GM18870 (cell line): ENCODE results near the gene LRRC8C.
"Not testable (repeated sequence)": the region's sequence is repeated elsewhere in the genome, so short reads cannot be mapped to it uniquely, and the experiment has no call there.

Experiments
- ATAC-seq: cut with Tn5 transposase; IDR thresholded peaks from one replicate; pipeline ENCODE4 v1.9.1; 2021; ENCODE audit warnings: moderate library complexity; ENCODE audit not compliant: unreplicated experiment

Gene LRRC8C

DNA sequence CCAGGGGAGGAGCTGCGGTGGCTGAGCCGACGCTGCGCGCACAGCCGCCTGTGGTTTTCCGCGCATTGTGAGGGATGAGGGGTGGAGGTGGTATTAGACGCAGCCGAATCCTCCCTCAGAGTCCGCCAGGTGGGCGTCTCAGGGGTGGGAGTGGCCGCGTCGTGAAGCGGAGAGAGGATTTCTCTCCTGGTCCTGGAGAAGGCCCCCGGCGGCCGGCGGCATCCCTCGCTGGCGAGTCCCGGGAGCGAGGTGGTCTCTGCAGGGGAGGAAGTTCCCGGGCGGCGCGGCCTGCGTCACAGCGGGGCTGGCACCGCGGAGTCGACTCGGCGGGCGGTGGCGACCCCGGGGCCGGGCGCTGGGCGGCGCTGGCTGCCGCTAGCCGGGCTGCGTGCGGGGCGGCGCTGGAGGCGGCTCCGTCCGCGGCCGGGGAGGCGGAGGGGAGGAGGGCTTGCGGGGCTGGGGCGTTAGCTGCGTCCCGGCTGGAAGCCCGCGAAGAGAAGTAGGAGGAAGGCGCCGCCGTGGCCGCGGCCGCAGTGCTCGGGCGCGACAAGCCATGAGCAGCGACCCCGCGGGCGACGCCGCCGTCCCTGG is at the start of gene LRRC8C:
LRRC8C (plus strand) TSS at position 464 of the 591 bp plus-strand sequence. CDS start 53,354 bp downstream, outside the sequence.
- peak; percentile 49 for ATAC-seq

- ATAC-seq, result no peak
Observed at GRCh38 chr1:89584211-89584610, 48.7 kb upstream of the LRRC8C start.

DNA sequence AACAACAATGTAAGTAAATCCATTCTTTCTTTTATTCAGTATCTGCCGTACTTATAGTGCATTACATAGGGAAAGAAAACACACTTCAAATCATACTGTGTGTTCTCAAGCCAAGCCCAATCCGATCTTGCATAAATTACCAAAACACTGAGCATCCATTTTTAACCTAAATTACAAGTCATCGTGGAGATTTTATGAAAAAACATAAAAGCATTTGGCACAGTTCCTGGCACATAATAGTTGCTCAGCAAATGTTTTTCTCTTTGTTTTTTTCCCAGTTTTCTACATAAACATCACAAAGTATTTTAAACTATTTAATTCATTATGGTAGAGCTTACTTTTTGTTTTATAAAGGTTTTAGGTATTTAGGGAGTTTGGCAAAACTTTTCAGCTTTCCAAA is 48.1 kb upstream of the LRRC8C start:
- ATAC-seq, result no peak

GRCh38 chr1:89587729-89588161 is 45.2 kb upstream of the LRRC8C start:
- no peak for ATAC-seq

DNA sequence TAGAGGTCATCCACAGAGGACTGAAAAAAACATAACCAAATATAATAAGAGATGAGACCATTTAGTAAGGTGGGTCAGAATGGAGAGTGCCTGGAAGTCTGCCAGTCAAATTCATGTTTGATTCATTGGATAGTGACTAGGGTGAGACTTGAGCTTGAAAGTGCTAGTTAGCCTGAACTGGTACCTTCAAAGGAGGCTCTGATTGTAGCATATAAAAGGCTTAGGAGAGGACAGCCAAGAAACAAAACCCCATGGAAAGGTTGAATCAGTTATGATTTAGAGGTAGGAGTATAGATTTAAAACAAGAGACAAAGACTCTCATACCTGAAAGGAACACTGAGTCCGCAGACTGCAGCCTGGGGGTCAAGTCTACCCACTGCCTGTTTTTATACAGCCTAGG is 44.4 kb upstream of the LRRC8C start:
- ATAC-seq, result no peak

- no peak for ATAC-seq
Observed at GRCh38 chr1:89589515-89589914, 43.4 kb upstream of the LRRC8C start.

DNA sequence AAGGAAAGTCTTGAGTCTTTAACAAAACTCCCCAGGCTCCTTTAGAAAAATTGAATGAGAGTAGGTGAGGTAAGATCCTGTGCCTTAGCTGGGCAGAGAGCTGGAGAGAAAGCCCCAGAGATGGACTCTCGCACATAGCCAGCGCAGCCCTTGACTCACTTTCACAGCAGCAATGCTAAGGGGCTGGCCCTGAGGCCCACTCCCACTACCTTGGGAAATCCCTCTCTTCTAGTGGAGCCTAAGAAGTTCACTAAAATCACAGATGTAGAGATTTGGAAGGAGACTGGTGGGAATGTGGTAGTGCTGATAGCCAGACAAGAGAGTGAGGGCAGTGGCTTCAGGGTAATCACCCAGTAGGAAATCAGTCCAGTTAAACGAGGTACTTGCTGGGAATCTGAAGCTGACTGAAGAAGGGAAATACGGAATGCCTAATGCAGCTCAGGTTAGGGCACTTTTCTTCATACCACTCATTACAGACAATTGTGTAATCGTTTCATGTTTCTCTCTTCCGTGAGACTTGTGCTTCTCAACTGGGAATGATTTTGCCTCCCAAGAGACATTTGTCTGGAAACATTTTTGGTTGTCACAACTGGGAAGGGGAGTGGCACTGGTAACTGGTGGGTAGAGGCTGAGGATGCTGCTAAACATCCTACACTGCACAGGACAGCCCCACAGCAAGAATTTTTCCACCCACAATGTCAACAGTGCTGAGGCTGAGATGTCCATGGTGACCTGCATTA is 42.4 kb upstream of the LRRC8C start:
- ATAC-seq, result no peak

DNA sequence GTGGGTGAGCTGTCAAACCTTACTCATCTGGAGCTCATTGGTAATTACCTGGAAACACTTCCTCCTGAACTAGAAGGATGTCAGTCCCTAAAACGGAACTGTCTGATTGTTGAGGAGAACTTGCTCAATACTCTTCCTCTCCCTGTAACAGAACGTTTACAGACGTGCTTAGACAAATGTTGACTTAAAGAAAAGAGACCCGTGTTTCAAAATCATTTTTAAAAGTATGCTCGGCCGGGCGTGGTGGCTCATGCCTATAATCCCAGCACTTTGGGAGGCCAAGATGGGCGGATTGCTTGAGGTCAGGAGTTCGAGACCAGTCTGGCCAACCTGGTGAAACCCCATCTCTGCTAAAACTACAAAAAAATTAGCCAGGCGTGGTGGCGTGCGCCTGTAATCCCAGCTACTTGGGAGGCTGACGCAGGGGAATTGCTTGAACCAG is 40.0 kb upstream of the LRRC8C start:
- ATAC-seq, result not testable (repeated sequence)

DNA sequence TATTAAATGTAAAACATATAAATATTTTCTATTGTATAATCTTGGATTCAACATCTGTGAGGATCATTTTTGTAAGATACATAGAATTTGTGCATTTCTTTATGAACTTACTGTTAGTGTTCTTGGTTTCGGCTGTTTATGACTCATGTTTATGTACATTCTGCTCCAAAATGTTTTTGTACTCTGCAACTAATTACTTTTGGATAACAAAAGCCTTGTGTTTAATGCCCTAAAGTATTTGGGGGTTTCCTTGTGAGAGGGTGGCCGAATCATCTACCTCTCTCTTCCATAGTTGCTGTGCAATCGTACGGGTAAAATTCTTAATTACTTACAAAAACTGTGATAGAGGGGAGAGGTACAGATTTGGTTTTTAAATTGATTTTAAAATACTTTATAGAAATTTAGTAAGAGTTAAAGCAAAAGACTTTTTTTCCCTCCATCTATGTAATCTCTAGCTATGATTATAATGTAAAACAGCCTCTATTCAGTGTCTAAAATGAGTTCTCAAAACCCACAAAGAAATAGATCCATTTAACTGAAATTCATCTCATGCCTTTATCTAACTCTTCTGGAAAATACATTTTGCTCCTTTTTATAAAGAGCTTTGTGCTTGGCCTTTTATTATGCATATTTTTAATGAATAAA is 38.7 kb upstream of the LRRC8C start:
- no peak for ATAC-seq

GRCh38 chr1:89596698-89597097 is 36.2 kb upstream of the LRRC8C start:
- ATAC-seq, result no peak

DNA sequence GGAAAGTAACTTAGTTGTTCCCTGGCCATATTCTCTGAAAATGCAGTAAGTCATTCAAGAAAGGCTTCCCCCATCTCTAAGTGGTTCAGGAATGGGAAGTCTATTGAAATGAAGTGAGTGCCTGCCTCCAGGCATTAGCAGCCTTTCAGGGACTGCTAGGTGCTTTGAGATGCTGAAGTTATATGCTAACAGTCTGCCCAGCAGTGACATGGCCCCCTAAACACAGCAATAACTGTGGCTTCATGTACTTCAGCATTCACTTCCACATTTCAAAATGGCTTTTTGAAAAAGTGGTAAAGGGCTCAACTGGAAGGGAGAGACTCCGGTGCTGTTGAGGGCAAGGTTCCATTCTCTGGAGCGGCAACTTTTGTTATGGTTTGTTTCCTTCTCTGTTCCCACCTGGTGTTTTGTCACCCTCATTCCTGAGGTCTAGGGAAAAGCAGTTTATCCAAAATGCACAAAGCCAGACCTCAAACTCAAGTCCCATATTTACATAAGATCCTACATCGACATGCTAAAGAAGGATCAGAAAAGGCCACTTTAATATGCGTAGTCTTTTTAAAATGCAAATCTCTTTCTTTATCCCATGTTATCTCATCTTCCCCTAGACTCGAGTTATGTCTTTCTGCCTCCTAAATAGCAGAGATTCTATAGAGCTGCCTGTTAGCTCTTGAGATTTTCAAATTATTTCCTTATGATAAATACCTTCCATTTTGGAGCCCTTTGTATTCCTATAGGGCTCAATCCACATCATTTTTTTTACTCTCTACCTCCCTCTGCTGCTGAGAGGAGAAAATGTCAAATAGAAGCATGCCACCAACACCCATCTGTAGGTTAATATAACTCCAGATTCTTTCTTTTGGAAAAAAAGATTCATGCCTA is 34.2 kb upstream of the LRRC8C start:
- ATAC-seq, result no peak

- ATAC-seq, result no peak
Observed at GRCh38 chr1:89599332-89599630, 33.6 kb upstream of the LRRC8C start.

GRCh38 chr1:89600451-89601224 is 32.3 kb upstream of the LRRC8C start:
- ATAC-seq, result no peak

DNA sequence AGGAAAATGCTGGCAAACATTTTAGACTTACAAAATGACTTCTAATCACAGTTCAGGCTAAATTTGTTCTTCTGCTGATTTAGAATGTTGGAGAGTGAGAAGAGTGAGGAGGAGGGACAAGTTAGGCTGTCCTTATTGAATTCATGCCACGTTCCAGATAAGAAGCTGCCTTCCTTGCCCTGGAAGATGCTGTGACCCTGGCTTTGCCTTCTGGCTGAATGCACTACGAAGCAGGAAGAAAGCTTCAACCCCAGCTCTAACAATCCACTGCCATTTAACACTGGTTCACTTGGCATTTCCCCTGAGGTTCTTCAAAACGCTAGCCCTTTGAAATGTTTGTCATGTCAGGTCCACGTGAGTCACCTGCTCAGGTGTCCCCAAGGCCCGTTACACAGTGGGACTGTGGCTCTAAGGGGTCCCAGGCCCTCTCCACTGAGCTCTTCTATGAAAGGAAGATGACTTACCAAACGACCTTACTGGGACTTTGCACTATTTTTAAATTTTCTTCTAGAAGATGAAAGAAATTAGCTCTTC is 30.0 kb upstream of the LRRC8C start:
- no peak for ATAC-seq

GRCh38 chr1:89603651-89604413 is 29.1 kb upstream of the LRRC8C start:
- no peak for ATAC-seq

- ATAC-seq, result no peak
Observed at GRCh38 chr1:89604414-89604735, 28.5 kb upstream of the LRRC8C start.

- no peak for ATAC-seq
Observed at GRCh38 chr1:89605692-89606091, 27.2 kb upstream of the LRRC8C start.

- ATAC-seq, result no peak
Observed at GRCh38 chr1:89606227-89606980, 26.5 kb upstream of the LRRC8C start.

DNA sequence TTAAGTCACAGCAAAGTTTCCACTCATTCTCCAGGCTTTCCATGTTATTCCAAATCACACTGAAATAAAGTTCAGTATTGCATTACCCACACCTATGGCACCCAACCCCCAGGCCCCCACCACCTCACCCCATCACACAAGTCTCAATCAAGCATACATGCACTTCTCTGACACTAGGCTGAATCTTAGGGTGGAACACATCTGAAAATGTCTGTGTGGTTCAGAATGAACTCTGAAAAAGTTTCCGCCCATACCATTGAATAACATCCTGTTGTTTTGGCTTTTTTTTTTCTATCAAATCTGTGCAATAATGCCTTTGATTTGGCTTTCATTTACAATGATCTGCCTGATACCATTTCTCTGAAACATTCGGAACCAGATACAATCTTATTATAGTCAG is 25.8 kb upstream of the LRRC8C start:
- no peak for ATAC-seq
